SK-N-SH (cell line): ENCODE results near the gene PLIN1. TPM values are rescaled to one million over a fixed set of nuclear protein-coding genes. Genes with fewer than 3 reads are reported as not detected.

ENCODE experiments used
- CTCF ChIA-PET: fragments of 300-600, 350-600 bp; formaldehyde crosslinking; extraction: SDS; loops from one replicate; lab custom pipeline; 2021; lab: Yijun Ruan, JAX
- POLR2A ChIA-PET: fragments of 350-600 bp; sonication (Branson Sonifier 250); formaldehyde crosslinking; extraction: SDS; loops from one replicate; lab custom pipeline; 2020; ENCODE audit warnings: antibody characterized with exemption, inconsistent platforms; lab: Yijun Ruan, JAX
- DNase-seq: peaks from one replicate; pipeline ENCODE4 v3.0.0; 2012
- H2AFZ ChIP-seq: fragments of 200-600 bp; sonication (generic); 2 replicates; pipeline ENCODE4 v1.8.1; 2016; ENCODE audit warnings: antibody characterized with exemption, mild to moderate bottlenecking, low read depth
- H3F3A ChIP-seq: fragments of 200-600 bp; sonication (generic); replicated peaks from 2 replicates; pipeline ENCODE3; 2016; ENCODE audit warnings: antibody characterized with exemption, mild to moderate bottlenecking; ENCODE audit not compliant: insufficient read depth
- H3K27ac ChIP-seq, 2 experiments: fragments of 200-500 bp in 1 of 2; fragments of 200-600 bp in 1 of 2; sonication (Bioruptor generic) in 1 of 2; sonication (generic), shearing (Covaris generic) in 1 of 2; 2 replicates each; pipeline versions ENCODE4 v1.5.1 to v1.6.1; 2014 to 2016; ENCODE audit warnings: low read depth in 2 of 2, inconsistent platforms in 1 of 2, low read length in 1 of 2, mild to moderate bottlenecking in 1 of 2, mixed read lengths in 1 of 2
- H3K27me3 ChIP-seq: fragments of 200-600 bp; sonication (generic), shearing (Covaris generic); 2 replicates; pipeline ENCODE4 v1.6.1; 2016; ENCODE audit warnings: mixed run types; ENCODE audit not compliant: insufficient read depth
- H3K36me3 ChIP-seq, 2 experiments: fragments of 200-500 bp in 1 of 2; fragments of 200-600 bp in 1 of 2; sonication (Bioruptor generic) in 1 of 2; sonication (generic) in 1 of 2; replicated peaks in 1 of 2; 2 replicates each; pipeline versions ENCODE3 to v1.5.1; 2014 to 2016; ENCODE audit warnings: low read length in 1 of 2, mild to moderate bottlenecking in 1 of 2; ENCODE audit not compliant: insufficient read depth in 2 of 2, control insufficient read depth in 1 of 2
- H3K4me1 ChIP-seq, 2 experiments: fragments of 200-500 bp in 1 of 2; fragments of 200-600 bp in 1 of 2; sonication (Bioruptor generic) in 1 of 2; sonication (generic), shearing (Covaris generic) in 1 of 2; 2 replicates each; pipeline versions ENCODE4 v1.5.1 to v1.6.1; 2014 to 2016; ENCODE audit warnings: low read depth in 1 of 2, low read length in 1 of 2, mixed run types in 1 of 2; ENCODE audit not compliant: insufficient read depth in 2 of 2, control insufficient read depth in 1 of 2
- H3K4me2 ChIP-seq: fragments of 200-600 bp; sonication (generic), shearing (Covaris generic); 2 replicates; pipeline ENCODE4 v1.6.1; 2017; ENCODE audit warnings: mixed run types
- H3K4me3 ChIP-seq, 2 experiments: fragments of 200-500 bp in 1 of 2; fragments of 200-600 bp in 1 of 2; sonication (Bioruptor generic) in 1 of 2; sonication (generic), shearing (Covaris generic) in 1 of 2; 2 replicates each; pipeline versions ENCODE4 v1.5.1 to v1.8.1; 2014 to 2016; ENCODE audit warnings: low read depth in 2 of 2, inconsistent platforms in 1 of 2, low read length in 1 of 2, mild to moderate bottlenecking in 1 of 2, mixed read lengths in 1 of 2, moderate library complexity in 1 of 2
- H3K79me2 ChIP-seq: fragments of 200-600 bp; sonication (generic); 2 replicates; pipeline ENCODE4 v1.8.1; 2017; ENCODE audit warnings: mild to moderate bottlenecking; ENCODE audit not compliant: insufficient read depth
- H3K9ac ChIP-seq: fragments of 200-600 bp; sonication (generic); 2 replicates; pipeline ENCODE4 v1.6.1; 2017; ENCODE audit warnings: mixed run types
- H3K9me2 ChIP-seq: fragments of 200-600 bp; sonication (generic); 2 replicates; pipeline ENCODE4 v1.6.1; 2017; ENCODE audit warnings: mixed run types
- H3K9me3 ChIP-seq: fragments of 200-600 bp; sonication (generic); 2 replicates; pipeline ENCODE4 v1.6.1; 2017; ENCODE audit warnings: mixed run types, mild to moderate bottlenecking, moderate library complexity
- H4K20me1 ChIP-seq: fragments of 200-600 bp; sonication (generic); 2 replicates; pipeline ENCODE4 v1.6.1; 2017; ENCODE audit warnings: mild to moderate bottlenecking, mixed run types; ENCODE audit not compliant: insufficient read depth
- CHD2 ChIP-seq: fragments of 150-350 bp; IDR thresholded peaks from 2 replicates; pipeline ENCODE4 v1.6.1; 2018; ENCODE audit warnings: low read length; ENCODE audit not compliant: partially characterized antibody
- EZH2phosphoT487 ChIP-seq: fragments of 200-600 bp; sonication (generic); IDR thresholded peaks from 2 replicates; pipeline ENCODE4 v1.6.1; 2017; ENCODE audit warnings: low read depth, mixed run types, mild to moderate bottlenecking, antibody characterized with exemption, moderate library complexity, borderline replicate concordance
- FOXJ3 ChIP-seq: sonication (generic); formaldehyde crosslinking; IDR thresholded peaks from 2 replicates; pipeline ENCODE4 v1.5.1; 2020; ENCODE audit warnings: mild to moderate bottlenecking, missing genetic modification reagents
- GABPA ChIP-seq: IDR thresholded peaks from 2 replicates; pipeline ENCODE4 v1.4.0; 2012; ENCODE audit warnings: low read depth, mild to moderate bottlenecking
- RAD21 ChIP-seq: IDR thresholded peaks from 2 replicates; pipeline ENCODE4 v1.6.1; 2012; ENCODE audit warnings: mild to moderate bottlenecking, low read length
- RXRA ChIP-seq: IDR thresholded peaks from 2 replicates; pipeline ENCODE4 v1.4.0; 2012; ENCODE audit warnings: low read depth, mild to moderate bottlenecking, borderline replicate concordance
- YY1 ChIP-seq: IDR thresholded peaks from 2 replicates; pipeline ENCODE4 v1.4.0; 2012; ENCODE audit warnings: low read depth, mild to moderate bottlenecking
- WGBS: methylation state at CpG from one replicate; pipeline ENCODE4 v1.1.6; 2017; ENCODE audit warnings: low lambda C conversion rate; 5-methylcytosine and 5-hydroxymethylcytosine counted together
- polyA plus RNA-seq, 3 experiments: library from polyadenylated mRNA; depleted of rRNA; stranded (reverse); fragments of >200 nt; gene quantifications; 2 replicates each; pipeline ENCODE4 v1.2.3, GENCODE V29; 2012
- TF ChIP-seq, protein P1 (sequence below): IDR thresholded peaks from 2 replicates; pipeline ENCODE4 v1.4.0; 2012; ENCODE audit warnings: low read depth, borderline replicate concordance
- TF ChIP-seq, protein P2 (sequence below): fragments of 150-350 bp; IDR thresholded peaks from 2 replicates; pipeline ENCODE4 v1.6.1; 2016; ENCODE audit warnings: mild to moderate bottlenecking, low read depth, low read length
- TF ChIP-seq, protein P3 (sequence below): fragments of 200-600 bp; sonication (generic); IDR thresholded peaks from 2 replicates; pipeline ENCODE4 v1.6.1; 2017; ENCODE audit warnings: antibody characterized with exemption, mild to moderate bottlenecking, moderate library complexity
- TF ChIP-seq, protein P4 (sequence below): fragments of 150-350 bp; IDR thresholded peaks from 2 replicates; pipeline ENCODE4 v1.6.1; 2017; ENCODE audit warnings: antibody characterized with exemption, low read length, low read depth, borderline replicate concordance

Gene PLIN1
- polyA plus RNA-seq, 1 of the 3 experiments (the other 2 are of a cell fraction): 0.08 TPM

DNA sequence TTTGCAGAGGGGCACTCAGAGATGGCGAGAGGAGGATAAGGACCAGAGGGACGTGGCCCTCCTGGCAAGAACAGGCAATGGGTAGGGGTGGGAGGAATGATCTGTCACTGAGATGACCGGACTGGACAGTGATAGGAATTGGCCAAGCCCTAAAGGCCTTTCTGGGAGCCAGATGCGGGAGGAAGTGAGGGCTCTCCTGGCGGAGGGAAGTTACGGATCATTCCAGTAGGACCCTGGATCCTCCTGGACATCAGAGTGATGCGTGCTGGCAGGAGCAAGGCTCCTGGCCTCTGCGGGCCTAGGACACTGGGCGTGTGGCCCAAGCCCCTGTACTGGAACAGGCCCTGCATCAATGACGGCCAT is 47.3 kb downstream of the PLIN1 start:
- no peaks in the 10 kb centered on the region for H3F3A ChIP-seq
- no peaks in the 10 kb centered on the region for H3K9me2 ChIP-seq
- POLR2A ChIA-PET: no interaction called here
- CTCF ChIA-PET: interaction anchor here (3.1 kb wide), 1 partner anchor 15 kb away, joined by 10 read pairs; no protein-coding TSS in a partner anchor
- H3K9me3 ChIP-seq: no peaks in the 10 kb centered on the region
- H3K4me1 ChIP-seq: no peaks in the 10 kb centered on the region
- TF ChIP-seq CHD2: no peak
- TF ChIP-seq, protein P1, sequence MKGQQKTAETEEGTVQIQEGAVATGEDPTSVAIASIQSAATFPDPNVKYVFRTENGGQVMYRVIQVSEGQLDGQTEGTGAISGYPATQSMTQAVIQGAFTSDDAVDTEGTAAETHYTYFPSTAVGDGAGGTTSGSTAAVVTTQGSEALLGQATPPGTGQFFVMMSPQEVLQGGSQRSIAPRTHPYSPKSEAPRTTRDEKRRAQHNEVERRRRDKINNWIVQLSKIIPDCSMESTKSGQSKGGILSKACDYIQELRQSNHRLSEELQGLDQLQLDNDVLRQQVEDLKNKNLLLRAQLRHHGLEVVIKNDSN: no peak
- TF ChIP-seq, protein P2, sequence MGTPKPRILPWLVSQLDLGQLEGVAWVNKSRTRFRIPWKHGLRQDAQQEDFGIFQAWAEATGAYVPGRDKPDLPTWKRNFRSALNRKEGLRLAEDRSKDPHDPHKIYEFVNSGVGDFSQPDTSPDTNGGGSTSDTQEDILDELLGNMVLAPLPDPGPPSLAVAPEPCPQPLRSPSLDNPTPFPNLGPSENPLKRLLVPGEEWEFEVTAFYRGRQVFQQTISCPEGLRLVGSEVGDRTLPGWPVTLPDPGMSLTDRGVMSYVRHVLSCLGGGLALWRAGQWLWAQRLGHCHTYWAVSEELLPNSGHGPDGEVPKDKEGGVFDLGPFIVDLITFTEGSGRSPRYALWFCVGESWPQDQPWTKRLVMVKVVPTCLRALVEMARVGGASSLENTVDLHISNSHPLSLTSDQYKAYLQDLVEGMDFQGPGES: no peak
- TF ChIP-seq, all 33 proteins: peak for 0
- H2AFZ ChIP-seq: no peak overlapping the region
- 85% methylated on average over 8 of the region's 10 CpGs for WGBS
- H3K36me3 ChIP-seq: peaks cover 31 to 59% of the 10 kb centered on the region in 2 experiments
- DNase-seq: peak; percentile 34
- no peak overlapping the region for H3K9ac ChIP-seq
- no peaks in the 10 kb centered on the region for H4K20me1 ChIP-seq
- H3K27ac ChIP-seq: no peak overlapping the region
- no peaks in the 10 kb centered on the region for H3K27me3 ChIP-seq
- no peaks in the 10 kb centered on the region for H3K79me2 ChIP-seq
- H3K4me3 ChIP-seq: no peak overlapping the region
- no peak overlapping the region for H3K4me2 ChIP-seq

DNA sequence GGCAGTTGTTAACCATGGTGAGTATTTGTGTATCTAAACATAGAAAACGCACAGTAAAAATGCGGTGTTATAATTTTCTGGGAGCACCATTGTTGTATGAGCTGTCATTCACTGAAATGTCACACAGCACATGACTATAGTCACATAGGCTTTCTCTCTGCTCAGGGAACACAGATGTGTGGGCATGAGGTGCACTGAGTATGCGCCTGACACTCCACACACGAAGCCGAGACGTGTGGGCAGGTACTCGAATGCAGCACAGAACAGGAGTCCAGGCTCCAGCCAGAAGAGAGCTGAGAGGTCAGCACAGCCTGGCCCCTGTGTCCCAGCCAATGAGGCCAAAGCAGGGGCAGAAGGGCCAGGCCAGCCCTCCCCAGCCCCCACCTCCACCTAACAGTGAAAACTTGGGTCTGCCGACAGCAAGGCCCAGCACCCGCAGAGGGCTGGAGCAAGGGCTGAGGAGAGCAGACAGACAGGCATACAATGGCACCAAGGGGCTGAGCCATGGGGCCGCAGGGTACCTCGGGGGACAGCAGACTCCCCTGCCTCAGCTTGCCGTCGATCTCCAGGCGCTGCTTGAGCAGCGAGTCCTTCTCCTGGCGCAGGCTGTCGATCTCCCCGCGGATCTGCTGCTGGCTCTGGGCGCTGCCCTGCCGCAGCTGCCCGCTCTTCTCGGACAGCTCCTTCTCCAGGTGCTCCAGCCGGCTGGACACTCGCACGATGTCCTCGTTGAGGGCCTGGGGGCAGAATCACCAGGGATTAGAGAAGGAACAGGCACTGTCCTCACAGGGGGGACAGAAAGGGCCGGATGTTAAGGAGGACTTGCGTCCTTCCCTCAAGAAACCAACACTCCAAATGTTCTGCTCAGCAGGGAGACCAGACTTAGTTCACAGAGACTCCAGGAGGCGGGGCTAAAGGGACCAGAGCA is 47.9 kb downstream of the PLIN1 start:
- ChIA-PET CTCF (interaction anchor here (5.5 kb wide), 1 partner anchor 15 kb away, joined by 27 read pairs; no protein-coding TSS in a partner anchor), POLR2A (no interaction called here)
- TF ChIP-seq GABPA (no peak), YY1 (no peak), RXRA (no peak), RAD21 (no peak), FOXJ3 (CRISPR knock-in tag) (no peak), EZH2phosphoT487 (no peak)
- TF ChIP-seq, protein P3, sequence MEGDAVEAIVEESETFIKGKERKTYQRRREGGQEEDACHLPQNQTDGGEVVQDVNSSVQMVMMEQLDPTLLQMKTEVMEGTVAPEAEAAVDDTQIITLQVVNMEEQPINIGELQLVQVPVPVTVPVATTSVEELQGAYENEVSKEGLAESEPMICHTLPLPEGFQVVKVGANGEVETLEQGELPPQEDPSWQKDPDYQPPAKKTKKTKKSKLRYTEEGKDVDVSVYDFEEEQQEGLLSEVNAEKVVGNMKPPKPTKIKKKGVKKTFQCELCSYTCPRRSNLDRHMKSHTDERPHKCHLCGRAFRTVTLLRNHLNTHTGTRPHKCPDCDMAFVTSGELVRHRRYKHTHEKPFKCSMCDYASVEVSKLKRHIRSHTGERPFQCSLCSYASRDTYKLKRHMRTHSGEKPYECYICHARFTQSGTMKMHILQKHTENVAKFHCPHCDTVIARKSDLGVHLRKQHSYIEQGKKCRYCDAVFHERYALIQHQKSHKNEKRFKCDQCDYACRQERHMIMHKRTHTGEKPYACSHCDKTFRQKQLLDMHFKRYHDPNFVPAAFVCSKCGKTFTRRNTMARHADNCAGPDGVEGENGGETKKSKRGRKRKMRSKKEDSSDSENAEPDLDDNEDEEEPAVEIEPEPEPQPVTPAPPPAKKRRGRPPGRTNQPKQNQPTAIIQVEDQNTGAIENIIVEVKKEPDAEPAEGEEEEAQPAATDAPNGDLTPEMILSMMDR: no peak
- TF ChIP-seq, protein P4, sequence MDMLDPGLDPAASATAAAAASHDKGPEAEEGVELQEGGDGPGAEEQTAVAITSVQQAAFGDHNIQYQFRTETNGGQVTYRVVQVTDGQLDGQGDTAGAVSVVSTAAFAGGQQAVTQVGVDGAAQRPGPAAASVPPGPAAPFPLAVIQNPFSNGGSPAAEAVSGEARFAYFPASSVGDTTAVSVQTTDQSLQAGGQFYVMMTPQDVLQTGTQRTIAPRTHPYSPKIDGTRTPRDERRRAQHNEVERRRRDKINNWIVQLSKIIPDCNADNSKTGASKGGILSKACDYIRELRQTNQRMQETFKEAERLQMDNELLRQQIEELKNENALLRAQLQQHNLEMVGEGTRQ: no peak
- peak; percentile 20 for DNase-seq
- H3K36me3 ChIP-seq: peaks cover 31 to 65% of the 10 kb centered on the region in 2 experiments
- 93% methylated on average over 23 of the region's 30 CpGs for WGBS
- H3K9me3 ChIP-seq: no peaks in the 10 kb centered on the region
- H3K4me2 ChIP-seq: no peak overlapping the region
- no peak overlapping the region for H2AFZ ChIP-seq
- H3K4me3 ChIP-seq: no peak overlapping the region
- no peaks in the 10 kb centered on the region for H3K9me2 ChIP-seq
- no peaks in the 10 kb centered on the region for H3K27me3 ChIP-seq
- no peaks in the 10 kb centered on the region for H3F3A ChIP-seq
- H3K27ac ChIP-seq: no peak overlapping the region; a peak in 1 of 4 replicates
- H3K4me1 ChIP-seq: no peaks in the 10 kb centered on the region
- H4K20me1 ChIP-seq: no peaks in the 10 kb centered on the region
- no peak overlapping the region for H3K9ac ChIP-seq
- no peaks in the 10 kb centered on the region for H3K79me2 ChIP-seq
